IPS-20b (cell line): ENCODE data around the gene PTPN4.

Source experiments
- H3K27ac ChIP-seq: one replicate; pipeline ENCODE4 v1.5.1; 2013; ENCODE audit warnings: low read length
- H3K27me3 ChIP-seq: 2 replicates; pipeline ENCODE4 v1.6.1; 2013; ENCODE audit warnings: mild to moderate bottlenecking, low read length, inconsistent platforms; ENCODE audit not compliant: insufficient read depth
- H3K36me3 ChIP-seq: 2 replicates; pipeline ENCODE4 v1.6.1; 2013; ENCODE audit warnings: low read depth, mild to moderate bottlenecking, inconsistent platforms, low read length, moderate library complexity; ENCODE audit not compliant: insufficient read depth
- H3K4me1 ChIP-seq: 2 replicates; pipeline ENCODE4 v1.6.1; 2013; ENCODE audit warnings: mild to moderate bottlenecking, control low read depth, inconsistent platforms, low read length, moderate library complexity; ENCODE audit not compliant: insufficient read depth
- H3K4me3 ChIP-seq: 2 replicates; pipeline ENCODE4 v1.5.1; 2013; ENCODE audit warnings: mild to moderate bottlenecking, low read length, inconsistent platforms
- H3K9ac ChIP-seq: 2 replicates; pipeline ENCODE4 v1.6.1; 2013; ENCODE audit warnings: low read depth, mild to moderate bottlenecking, inconsistent platforms, low read length, moderate library complexity
- H3K9me3 ChIP-seq: 2 replicates; pipeline ENCODE4 v1.6.1; 2013; ENCODE audit warnings: mild to moderate bottlenecking, low read depth, low read length, inconsistent platforms; ENCODE audit not compliant: insufficient read depth

PTPN4 gene

GRCh38 chr2:119838179-119838578 is 78.5 kb downstream of the PTPN4 start:
- Histone ChIP-seq H3K27ac (no peak overlapping the region), H3K4me1 (peaks cover 7% of the 10 kb centered on the region; the same call in 1 of the 2 replicates), H3K9me3 (peaks cover 11% of the 10 kb centered on the region; the same call in 1 of the 2 replicates), H3K36me3 (peaks cover 3% of the 10 kb centered on the region; the same call in 1 of the 2 replicates), H3K4me3 (no peak overlapping the region), H3K27me3 (no peaks in the 10 kb centered on the region), H3K9ac (no peak overlapping the region)

- no peaks in the 10 kb centered on the region for H3K27me3 ChIP-seq
- no peak overlapping the region for H3K4me3 ChIP-seq
- H3K36me3 ChIP-seq = peaks cover 3% of the 10 kb centered on the region; the same call in 1 of the 2 replicates
- peaks cover 16% of the 10 kb centered on the region; the same call in 1 of the 2 replicates for H3K9me3 ChIP-seq
- no peak overlapping the region for H3K27ac ChIP-seq
- no peak overlapping the region for H3K9ac ChIP-seq
- peaks cover 7% of the 10 kb centered on the region; the same call in 1 of the 2 replicates for H3K4me1 ChIP-seq
Measured at GRCh38 chr2:119841550-119841949, 81.8 kb downstream of the PTPN4 start.

- Histone ChIP-seq H3K4me3 (no peak overlapping the region), H3K36me3 (peaks cover 15% of the 10 kb centered on the region), H3K27ac (no peak overlapping the region), H3K9ac (no peak overlapping the region), H3K27me3 (no peaks in the 10 kb centered on the region), H3K4me1 (no peaks in the 10 kb centered on the region), H3K9me3 (peaks cover 28% of the 10 kb centered on the region)
Measured at GRCh38 chr2:119846021-119846420, 86.3 kb downstream of the PTPN4 start.

GRCh38 chr2:119849838-119850565 is 90.3 kb downstream of the PTPN4 start:
- Histone ChIP-seq H3K9ac (no peak overlapping the region), H3K9me3 (peaks cover 39% of the 10 kb centered on the region)

GRCh38 chr2:119852214-119852613 is 92.5 kb downstream of the PTPN4 start:
- Histone ChIP-seq H3K36me3 (peaks cover 28% of the 10 kb centered on the region), H3K27me3 (no peaks in the 10 kb centered on the region), H3K4me1 (peaks cover 2% of the 10 kb centered on the region; the same call in 1 of the 2 replicates), H3K9ac (no peak overlapping the region), H3K9me3 (peaks cover 34% of the 10 kb centered on the region), H3K27ac (no peak overlapping the region), H3K4me3 (no peak overlapping the region)

More at GRCh38 chr2:119849838-119850565, 90.3 kb downstream of the PTPN4 start:
- Histone ChIP-seq H3K36me3 (peaks cover 28% of the 10 kb centered on the region), H3K27ac (no peak overlapping the region), H3K4me1 (peaks cover 2% of the 10 kb centered on the region; the same call in 1 of the 2 replicates), H3K4me3 (no peak overlapping the region), H3K27me3 (no peaks in the 10 kb centered on the region)

- Histone ChIP-seq H3K4me3 (no peak overlapping the region), H3K27me3 (no peaks in the 10 kb centered on the region), H3K9ac (no peak overlapping the region), H3K9me3 (peaks cover 34% of the 10 kb centered on the region), H3K36me3 (peaks cover 28% of the 10 kb centered on the region), H3K27ac (no peak overlapping the region), H3K4me1 (peaks cover 2% of the 10 kb centered on the region; the same call in 1 of the 2 replicates)
Measured at GRCh38 chr2:119853777-119854399, 94.2 kb downstream of the PTPN4 start.

- H3K27ac ChIP-seq = no peak overlapping the region
- H3K27me3 ChIP-seq = no peaks in the 10 kb centered on the region
- peaks cover 11% of the 10 kb centered on the region for H3K36me3 ChIP-seq
- no peak overlapping the region for H3K4me3 ChIP-seq
- peaks cover 17% of the 10 kb centered on the region for H3K9me3 ChIP-seq
- peaks cover 4% of the 10 kb centered on the region; the same call in 1 of the 2 replicates for H3K4me1 ChIP-seq
- no peak overlapping the region for H3K9ac ChIP-seq
Measured at GRCh38 chr2:119856469-119856901, 96.8 kb downstream of the PTPN4 start.

- Histone ChIP-seq H3K4me3 (no peak overlapping the region), H3K4me1 (peaks cover 4% of the 10 kb centered on the region; the same call in 1 of the 2 replicates), H3K9me3 (peaks cover 4% of the 10 kb centered on the region), H3K9ac (no peak overlapping the region), H3K27me3 (no peaks in the 10 kb centered on the region), H3K36me3 (peaks cover 5% of the 10 kb centered on the region; the same call in 1 of the 2 replicates), H3K27ac (no peak overlapping the region)
Measured at GRCh38 chr2:119857742-119858141, 98.0 kb downstream of the PTPN4 start.

GRCh38 chr2:119859528-119859927 is 99.8 kb downstream of the PTPN4 start:
- Histone ChIP-seq H3K4me3 (no peak overlapping the region), H3K9me3 (no peaks in the 10 kb centered on the region), H3K27ac (no peak overlapping the region), H3K4me1 (peaks cover 7% of the 10 kb centered on the region), H3K9ac (no peak overlapping the region), H3K36me3 (peaks cover 13% of the 10 kb centered on the region), H3K27me3 (no peaks in the 10 kb centered on the region)

- no peaks in the 10 kb centered on the region for H3K9me3 ChIP-seq
- no peak overlapping the region for H3K4me3 ChIP-seq
- no peak overlapping the region for H3K27ac ChIP-seq
- no peak overlapping the region for H3K9ac ChIP-seq
- H3K36me3 ChIP-seq = peaks cover 13% of the 10 kb centered on the region
- H3K27me3 ChIP-seq = no peaks in the 10 kb centered on the region
- H3K4me1 ChIP-seq = peaks cover 7% of the 10 kb centered on the region
Measured at GRCh38 chr2:119860924-119861323, 101.2 kb downstream of the PTPN4 start.

- H3K27ac ChIP-seq = no peak overlapping the region
- no peak overlapping the region for H3K9ac ChIP-seq
- peaks cover 7% of the 10 kb centered on the region for H3K4me1 ChIP-seq
- H3K9me3 ChIP-seq = no peaks in the 10 kb centered on the region; the same call in 1 of the 2 replicates
- H3K4me3 ChIP-seq = no peak overlapping the region
- no peaks in the 10 kb centered on the region for H3K27me3 ChIP-seq
- H3K36me3 ChIP-seq = peaks cover 13% of the 10 kb centered on the region
Measured at GRCh38 chr2:119862127-119862889, 102.6 kb downstream of the PTPN4 start.
